ENCODE measurements around the gene PGBD1.
A peak's percentile ranks its signal among the peaks of the same experiment; 100 is the strongest.

Gene PGBD1

GRCh38 chr6:28250747-28251146, 30.6 kb upstream of the PGBD1 start:
- TF ChIP-seq REST (IDR thresholded peaks at IDR 0.05; ENCODE audit: insufficient read depth in 1 of 2, low read depth in 2 of 2, low read length in 2 of 2) (no peak), SIN3A (IDR thresholded peaks at IDR 0.05; ENCODE audit: borderline replicate concordance, insufficient read depth, low read length) (no peak), FOXP2 (optimal IDR thresholded peaks at IDR 0.05; ENCODE audit: borderline replicate concordance, extremely low read depth, extremely low read length, insufficient read depth) (no peak), TAF1 (IDR thresholded peaks at IDR 0.05; ENCODE audit: borderline replicate concordance, insufficient read depth, low read length) (no peak), POLR2AphosphoS5 (IDR thresholded peaks at IDR 0.05; ENCODE audit: low read depth, low read length) (no peak)

- no peak for TF ChIP-seq TAF1 (IDR thresholded peaks at IDR 0.05; ENCODE audit: borderline replicate concordance, insufficient read depth, low read length)
- no peak for TF ChIP-seq SIN3A (IDR thresholded peaks at IDR 0.05; ENCODE audit: borderline replicate concordance, insufficient read depth, low read length)
- TF ChIP-seq FOXP2 (optimal IDR thresholded peaks at IDR 0.05; ENCODE audit: borderline replicate concordance, extremely low read depth, extremely low read length, insufficient read depth): no peak
These were observed 29.7 kb upstream of the PGBD1 start for GRCh38 chr6:28251661-28252008.

- TF ChIP-seq FOXP2 (optimal IDR thresholded peaks at IDR 0.05; ENCODE audit: borderline replicate concordance, extremely low read depth, extremely low read length, insufficient read depth): no peak
- peak in 1 of 2 experiments; percentile 28; a peak in 1 of 4 replicates for TF ChIP-seq REST (IDR thresholded peaks at IDR 0.05; ENCODE audit: insufficient read depth in 1 of 2, low read depth in 2 of 2, low read length in 2 of 2)
- TF ChIP-seq POLR2AphosphoS5 (IDR thresholded peaks at IDR 0.05; ENCODE audit: low read depth, low read length): peak; percentile 88
- peak; percentile 80; the same call in 1 of the 2 replicates for TF ChIP-seq SIN3A (IDR thresholded peaks at IDR 0.05; ENCODE audit: borderline replicate concordance, insufficient read depth, low read length)
- TF ChIP-seq TAF1 (IDR thresholded peaks at IDR 0.05; ENCODE audit: borderline replicate concordance, insufficient read depth, low read length): peak; percentile 93
These were observed 29.1 kb upstream of the PGBD1 start, which contains the start of gene ZKSCAN4 for GRCh38 chr6:28252009-28252975. TSS of gene ZKSCAN4 (minus strand) at chr6:28252269. CDS start at chr6:28251980, 289 bp downstream.

GRCh38 chr6:28254121-28254519, 27.3 kb upstream of the PGBD1 start:
- TF ChIP-seq SIN3A (IDR thresholded peaks at IDR 0.05; ENCODE audit: borderline replicate concordance, insufficient read depth, low read length): no peak
- TF ChIP-seq FOXP2 (optimal IDR thresholded peaks at IDR 0.05; ENCODE audit: borderline replicate concordance, extremely low read depth, extremely low read length, insufficient read depth): no peak
- TF ChIP-seq POLR2AphosphoS5 (IDR thresholded peaks at IDR 0.05; ENCODE audit: low read depth, low read length): no peak
- TF ChIP-seq TAF1 (IDR thresholded peaks at IDR 0.05; ENCODE audit: borderline replicate concordance, insufficient read depth, low read length): no peak
- TF ChIP-seq REST (IDR thresholded peaks at IDR 0.05; ENCODE audit: insufficient read depth in 1 of 2, low read depth in 2 of 2, low read length in 2 of 2): no peak

- TF ChIP-seq REST (IDR thresholded peaks at IDR 0.05; ENCODE audit: insufficient read depth in 1 of 2, low read depth in 2 of 2, low read length in 2 of 2) (no peak), TAF1 (IDR thresholded peaks at IDR 0.05; ENCODE audit: borderline replicate concordance, insufficient read depth, low read length) (no peak), SIN3A (IDR thresholded peaks at IDR 0.05; ENCODE audit: borderline replicate concordance, insufficient read depth, low read length) (no peak), POLR2AphosphoS5 (IDR thresholded peaks at IDR 0.05; ENCODE audit: low read depth, low read length) (no peak), FOXP2 (optimal IDR thresholded peaks at IDR 0.05; ENCODE audit: borderline replicate concordance, extremely low read depth, extremely low read length, insufficient read depth) (no peak)
These were observed 24.3 kb upstream of the PGBD1 start for GRCh38 chr6:28257042-28257441.

Measured in PFSK-1 (cell line).